HepG2 (cell line): ENCODE data around the gene CDC42EP5.

Experiments used
- BRCA1 ChIP-seq: sonication (generic); formaldehyde crosslinking; IDR thresholded peaks from 2 replicates; pipeline ENCODE4 v1.4.0; 2020; ENCODE audit warnings: missing genetic modification reagents
- IRF2 ChIP-seq: IDR thresholded peaks from 2 replicates; pipeline ENCODE4 v1.6.1; 2018; ENCODE audit warnings: missing genetic modification reagents, missing compliant biosample characterization
- MTA3 ChIP-seq: sonication (generic); formaldehyde crosslinking; IDR thresholded peaks from 2 replicates; pipeline ENCODE4 v1.4.0; 2020; ENCODE audit warnings: missing genetic modification reagents
- ZNF121 ChIP-seq: sonication (generic); formaldehyde crosslinking; IDR thresholded peaks from 2 replicates; pipeline ENCODE4 v1.5.0; 2020; ENCODE audit warnings: mild to moderate bottlenecking, missing genetic modification reagents
- ZNF234 ChIP-seq: sonication (generic); formaldehyde crosslinking; conservative IDR thresholded peaks from 2 replicates; pipeline ENCODE4 v1.5.1; 2020; ENCODE audit warnings: mild to moderate bottlenecking, missing genetic modification reagents
- ZSCAN29 ChIP-seq: sonication (generic); formaldehyde crosslinking; conservative IDR thresholded peaks from 2 replicates; pipeline ENCODE4 v1.4.0; 2020; ENCODE audit warnings: mild to moderate bottlenecking, missing genetic modification reagents

DNA sequence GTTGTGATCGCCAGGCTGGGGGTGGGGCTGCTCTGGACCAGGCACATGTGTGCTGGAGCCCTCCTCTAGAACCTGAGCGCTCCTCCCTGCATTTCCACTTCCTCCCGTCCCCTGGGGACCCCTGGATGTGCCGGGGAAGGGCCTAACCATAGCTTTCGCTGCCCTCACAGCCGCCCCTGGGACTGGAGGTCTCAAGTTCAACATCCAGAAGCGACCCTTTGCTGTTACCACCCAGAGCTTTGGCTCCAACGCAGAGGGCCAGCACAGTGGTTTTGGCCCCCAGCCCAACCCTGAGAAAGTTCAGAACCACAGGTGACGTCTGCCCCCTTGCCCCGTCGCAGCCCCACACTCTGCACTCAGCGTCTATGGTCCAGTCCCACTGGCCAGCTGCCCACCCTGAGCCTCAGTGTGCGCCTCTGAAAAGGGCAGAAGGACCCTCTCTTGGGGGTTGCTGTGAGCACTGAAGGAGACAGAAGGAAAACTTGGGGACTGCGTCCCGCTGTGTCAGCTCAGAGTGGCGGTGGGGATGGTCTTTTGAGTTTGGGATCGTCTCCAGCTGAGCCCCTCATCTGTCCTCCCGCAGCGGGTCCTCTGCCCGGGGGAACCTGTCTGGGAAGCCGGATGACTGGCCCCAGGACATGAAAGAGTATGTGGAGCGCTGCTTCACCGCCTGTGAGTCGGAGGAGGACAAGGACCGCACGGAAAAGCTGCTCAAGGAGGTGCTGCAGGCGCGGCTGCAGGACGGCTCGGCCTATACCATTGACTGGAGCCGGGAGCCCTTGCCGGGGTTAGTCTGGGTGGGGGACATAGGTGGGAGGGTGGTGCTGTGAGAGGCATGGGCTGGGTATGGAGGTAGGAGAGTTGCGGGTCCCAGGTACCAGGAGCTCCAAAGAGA lies 18.1 kb downstream of the CDC42EP5 start:
- no peak for TF ChIP-seq MTA3 (CRISPR knock-in tag)
- TF ChIP-seq BRCA1 (CRISPR knock-in tag), result no peak
- TF ChIP-seq ZSCAN29 (CRISPR knock-in tag), result no peak
- no peak for TF ChIP-seq ZNF121 (CRISPR knock-in tag)
- TF ChIP-seq ZNF234 (CRISPR knock-in tag), result no peak
- TF ChIP-seq IRF2, result no peak
